ENCODE data around the gene FXYD5. TPM values are rescaled to one million over a fixed set of nuclear protein-coding genes. Genes with fewer than 3 reads are reported as not detected.

The FXYD5 gene
- total and polyA plus RNA-seq, 9 of the 15 experiments (the other 6 are each of a cell fraction or from before 2014, with no cell fraction given): 104 to 537 (median 174) TPM

- TF ChIP-seq HDAC6 (IDR thresholded peaks at IDR 0.05; ENCODE audit: low read depth, low read length) (no peak), CREBBP (IDR thresholded peaks at IDR 0.05; ENCODE audit: low read depth, low read length) (no peak), ZNF318 (IDR thresholded peaks at IDR 0.05; ENCODE audit: borderline replicate concordance in 1 of 2, low read depth in 1 of 2) (peak in 1 of 2 experiments; percentile 51; a peak in 1 of 4 replicates), NUFIP1 (IDR thresholded peaks at IDR 0.05; ENCODE audit: partially characterized antibody) (no peak), ZNF445 (CRISPR knock-in tag; IDR thresholded peaks at IDR 0.05; ENCODE audit: low read depth) (no peak), PTBP1 (IDR thresholded peaks at IDR 0.05; ENCODE audit: low read depth, low read length) (no peak), STAT6 (CRISPR knock-in tag; IDR thresholded peaks at IDR 0.05) (no peak), HLTF (IDR thresholded peaks at IDR 0.05) (no peak), EHMT2 (IDR thresholded peaks at IDR 0.05) (peak; percentile 82), CREB3 (tag; conservative IDR thresholded peaks at IDR 0.05; ENCODE audit: low read depth) (no peak), STAT5A (IDR thresholded peaks at IDR 0.05; ENCODE audit: borderline replicate concordance, low read length) (0 out of 2 replicates have a peak, but pooled peaks have one; percentile 23), SNIP1 (IDR thresholded peaks at IDR 0.05; ENCODE audit: low read depth) (no peak), CHD1 (IDR thresholded peaks at IDR 0.05; ENCODE audit: low read length) (no peak), ZNF212 (CRISPR knock-in tag; IDR thresholded peaks at IDR 0.05) (no peak), WHSC1 (IDR thresholded peaks at IDR 0.05; ENCODE audit: low read length) (no peak), ZNF384 (IDR thresholded peaks at IDR 0.05; ENCODE audit: low read depth, low read length) (no peak), BCL6 (CRISPR knock-in tag; IDR thresholded peaks at IDR 0.05) (no peak), DIDO1 (tag; IDR thresholded peaks at IDR 0.05; ENCODE audit: low read depth) (no peak)
Measured at GRCh38 chr19:35135389-35135909, 19.1 kb upstream of the FXYD5 start (continued).
